Tibial nerve (tissue), 4 donors: Measurements from ENCODE around the gene KRTAP10-3.

Experiments used
- EP300 ChIP-seq, 2 donors: sonication (generic); formaldehyde crosslinking; IDR thresholded peaks; one replicate each; pipeline ENCODE4 v1.6.1; 2017; ENCODE audit warnings: antibody characterized with exemption in 2 of 2, mild to moderate bottlenecking in 1 of 2
- POLR2A ChIP-seq, 2 donors: fragments of 450-650 bp; IDR thresholded peaks; one replicate each; pipeline ENCODE4 v1.6.1; 2017; ENCODE audit warnings: antibody characterized with exemption in 2 of 2, mild to moderate bottlenecking in 2 of 2, moderate library complexity in 2 of 2
- TF ChIP-seq, protein P1 (sequence below), 5 experiments: fragments of 200-600 bp in 3 of 5; fragments of 450-650 bp in 2 of 5; sonication (generic) in 3 of 5; IDR thresholded peaks; one replicate each; pipeline ENCODE4 v1.5.1; 2016 to 2019; ENCODE audit warnings: antibody characterized with exemption in 5 of 5, mild to moderate bottlenecking in 3 of 5, moderate library complexity in 2 of 5

DNA sequence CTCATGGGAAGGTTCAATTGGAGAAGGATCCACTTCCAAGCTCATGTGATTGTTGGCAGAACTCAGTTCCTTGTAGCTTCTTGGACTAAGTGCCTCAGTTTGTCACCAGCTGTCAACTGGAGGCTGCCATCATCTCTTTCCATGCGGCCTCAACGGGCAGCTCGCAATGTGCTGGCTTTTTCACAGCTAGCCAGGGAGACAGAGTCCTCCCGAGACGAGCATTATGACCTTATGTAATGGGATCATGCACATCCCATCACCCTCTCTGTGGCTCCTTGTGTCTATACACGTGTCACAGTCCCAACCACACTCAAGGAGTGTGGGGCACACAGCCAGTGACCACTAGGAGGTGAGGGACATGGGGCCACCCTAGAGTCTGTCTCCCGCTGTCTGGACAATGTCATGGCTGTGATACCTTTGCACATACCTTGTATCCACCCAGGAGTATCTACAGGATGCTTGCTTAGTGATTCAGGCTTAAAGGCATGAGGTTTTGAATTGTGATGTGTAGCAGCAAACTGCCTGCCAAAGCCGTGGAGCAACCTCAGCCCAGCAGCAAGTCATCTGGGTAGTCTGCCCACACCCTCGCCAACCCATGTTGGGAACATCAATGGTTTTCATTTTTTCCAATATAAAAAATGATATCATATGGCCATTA is 37.6 kb upstream of the KRTAP10-3 start:
- no peak for TF ChIP-seq POLR2A (IDR thresholded peaks at IDR 0.05)
- TF ChIP-seq, protein P1, sequence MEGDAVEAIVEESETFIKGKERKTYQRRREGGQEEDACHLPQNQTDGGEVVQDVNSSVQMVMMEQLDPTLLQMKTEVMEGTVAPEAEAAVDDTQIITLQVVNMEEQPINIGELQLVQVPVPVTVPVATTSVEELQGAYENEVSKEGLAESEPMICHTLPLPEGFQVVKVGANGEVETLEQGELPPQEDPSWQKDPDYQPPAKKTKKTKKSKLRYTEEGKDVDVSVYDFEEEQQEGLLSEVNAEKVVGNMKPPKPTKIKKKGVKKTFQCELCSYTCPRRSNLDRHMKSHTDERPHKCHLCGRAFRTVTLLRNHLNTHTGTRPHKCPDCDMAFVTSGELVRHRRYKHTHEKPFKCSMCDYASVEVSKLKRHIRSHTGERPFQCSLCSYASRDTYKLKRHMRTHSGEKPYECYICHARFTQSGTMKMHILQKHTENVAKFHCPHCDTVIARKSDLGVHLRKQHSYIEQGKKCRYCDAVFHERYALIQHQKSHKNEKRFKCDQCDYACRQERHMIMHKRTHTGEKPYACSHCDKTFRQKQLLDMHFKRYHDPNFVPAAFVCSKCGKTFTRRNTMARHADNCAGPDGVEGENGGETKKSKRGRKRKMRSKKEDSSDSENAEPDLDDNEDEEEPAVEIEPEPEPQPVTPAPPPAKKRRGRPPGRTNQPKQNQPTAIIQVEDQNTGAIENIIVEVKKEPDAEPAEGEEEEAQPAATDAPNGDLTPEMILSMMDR (IDR thresholded peaks at IDR 0.05): no peak
- no peak for TF ChIP-seq EP300 (IDR thresholded peaks at IDR 0.05)
